PC-9 (cell line): ENCODE measurements around the gene DAAM1. TPM values are rescaled to one million over a fixed set of nuclear protein-coding genes. Genes with fewer than 3 reads are reported as not detected.
A peak's percentile ranks its signal among the peaks of the same experiment; 100 is the strongest.

Experiments
- BruUV-seq: library from RNA; stranded (reverse); fragments of 400-500 nt; replicated peaks from 2 replicates; lab custom pipeline; 2021; lab: Mats Ljungman, UMichigan
- CTCF ChIA-PET: fragments of 300-600 bp; sonication (Branson Sonifier 250); formaldehyde crosslinking; loops from one replicate; lab custom pipeline; 2022; ENCODE audit warnings: antibody characterized with exemption; lab: Charles Lee
- POLR2A ChIA-PET: fragments of 300-600 bp; sonication (Branson Sonifier 250); formaldehyde crosslinking; loops from one replicate; lab custom pipeline; 2022; ENCODE audit warnings: antibody characterized with exemption; ENCODE audit not compliant: unreplicated experiment; lab: Charles Lee
- DNase-seq, 2 experiments: peaks; one replicate each; pipeline versions ENCODE4 v3.0.0 to v3.0.0-alpha.2; 2015 to 2022; ENCODE audit warnings: mixed read lengths in 1 of 2
- H2AFZ ChIP-seq: fragments of 200-600 bp; sonication (generic); 2 replicates; pipeline ENCODE4 v1.8.1; 2017; ENCODE audit warnings: antibody characterized with exemption
- H3F3A ChIP-seq: fragments of 200-600 bp; sonication (generic); 2 replicates; pipeline ENCODE4 v1.8.1; 2017; ENCODE audit warnings: antibody characterized with exemption, mild to moderate bottlenecking, low read depth; ENCODE audit not compliant: insufficient read depth
- H3K27ac ChIP-seq: fragments of 200-600 bp; sonication (generic); 2 replicates; pipeline ENCODE4 v1.6.1; 2016; ENCODE audit warnings: mixed run types
- H3K27me3 ChIP-seq: fragments of 200-600 bp; sonication (generic); 2 replicates; pipeline ENCODE4 v1.6.1; 2016; ENCODE audit warnings: low read depth, mixed run types; ENCODE audit not compliant: insufficient read depth
- H3K36me3 ChIP-seq: fragments of 200-600 bp; sonication (generic); 2 replicates; pipeline ENCODE4 v1.6.1; 2016; ENCODE audit warnings: low read depth, mixed run types
- H3K4me1 ChIP-seq: fragments of 200-600 bp; sonication (generic); replicated peaks from 2 replicates; pipeline ENCODE4 v1.6.1; 2016; ENCODE audit warnings: mixed run types; ENCODE audit not compliant: insufficient read depth
- H3K4me2 ChIP-seq: fragments of 200-600 bp; sonication (generic); 2 replicates; pipeline ENCODE4 v1.6.1; 2017; ENCODE audit warnings: mixed run types
- H3K4me3 ChIP-seq: fragments of 200-600 bp; sonication (generic); 2 replicates; pipeline ENCODE4 v1.6.1; 2016; ENCODE audit warnings: mixed run types
- H3K79me2 ChIP-seq: fragments of 200-600 bp; sonication (generic); 2 replicates; pipeline ENCODE4 v1.6.1; 2017; ENCODE audit warnings: low read depth, mixed run types
- H3K9me2 ChIP-seq: fragments of 200-600 bp; sonication (generic); 2 replicates; pipeline ENCODE4 v1.8.1; 2017; ENCODE audit warnings: mild to moderate bottlenecking; ENCODE audit not compliant: insufficient read depth
- H3K9me3 ChIP-seq: fragments of 200-600 bp; sonication (generic); 2 replicates; pipeline ENCODE4 v1.8.1; 2016; ENCODE audit warnings: low read depth; ENCODE audit not compliant: insufficient read depth
- H4K20me1 ChIP-seq: fragments of 200-600 bp; sonication (generic); 2 replicates; pipeline ENCODE4 v1.8.1; 2017; ENCODE audit not compliant: insufficient read depth
- EZH2 ChIP-seq: fragments of 200-600 bp; sonication (generic); IDR thresholded peaks from 2 replicates; pipeline ENCODE4 v1.8.0; 2017; ENCODE audit warnings: antibody characterized with exemption, low read depth
- intact Hi-C: fragments of 100-400 bp; cut with micrococcal nuclease; formaldehyde crosslinking; loops from one replicate; pipeline ENCODE4 v1.10.0; 2022; ENCODE audit not compliant: unreplicated experiment
- total RNA-seq: library from RNA; stranded (reverse); gene quantifications from 2 replicates; pipeline ENCODE4 v1.2.3, GENCODE V29; 2021
- TF ChIP-seq, protein P1 (sequence below): fragments of 200-600 bp; sonication (generic); conservative IDR thresholded peaks from 2 replicates; pipeline ENCODE4 v1.6.1; 2017; ENCODE audit warnings: mixed run types, antibody characterized with exemption, mild to moderate bottlenecking, moderate library complexity

DAAM1 gene
- total RNA-seq, 1 experiment from 2014 or later: 70.7 TPM

DNA sequence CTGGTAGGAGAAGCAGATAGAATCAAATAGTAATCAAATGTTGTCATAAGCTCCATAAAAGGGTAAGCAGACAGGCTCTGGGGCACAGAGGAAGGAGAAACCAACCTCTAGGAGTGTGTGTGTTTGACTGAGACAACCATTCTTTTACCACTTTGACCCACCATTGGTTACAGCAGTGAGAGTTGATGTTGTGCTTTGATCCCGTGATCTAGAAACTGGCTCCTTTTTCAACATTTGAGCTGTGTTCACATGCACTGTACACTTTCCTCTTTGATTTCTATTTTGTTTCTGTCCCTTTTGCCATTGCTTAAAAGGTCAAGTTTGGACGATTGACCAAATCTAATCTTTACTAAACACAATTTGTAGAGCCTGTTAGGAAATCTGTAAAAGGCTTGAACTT is 108.0 kb downstream of the DAAM1 start:
- H3K4me2 ChIP-seq: no peak overlapping the region
- no peaks in the 10 kb centered on the region for H3K79me2 ChIP-seq
- BruUV-seq: no TSS peak
- no peak for TF ChIP-seq EZH2
- TF ChIP-seq, protein P1, sequence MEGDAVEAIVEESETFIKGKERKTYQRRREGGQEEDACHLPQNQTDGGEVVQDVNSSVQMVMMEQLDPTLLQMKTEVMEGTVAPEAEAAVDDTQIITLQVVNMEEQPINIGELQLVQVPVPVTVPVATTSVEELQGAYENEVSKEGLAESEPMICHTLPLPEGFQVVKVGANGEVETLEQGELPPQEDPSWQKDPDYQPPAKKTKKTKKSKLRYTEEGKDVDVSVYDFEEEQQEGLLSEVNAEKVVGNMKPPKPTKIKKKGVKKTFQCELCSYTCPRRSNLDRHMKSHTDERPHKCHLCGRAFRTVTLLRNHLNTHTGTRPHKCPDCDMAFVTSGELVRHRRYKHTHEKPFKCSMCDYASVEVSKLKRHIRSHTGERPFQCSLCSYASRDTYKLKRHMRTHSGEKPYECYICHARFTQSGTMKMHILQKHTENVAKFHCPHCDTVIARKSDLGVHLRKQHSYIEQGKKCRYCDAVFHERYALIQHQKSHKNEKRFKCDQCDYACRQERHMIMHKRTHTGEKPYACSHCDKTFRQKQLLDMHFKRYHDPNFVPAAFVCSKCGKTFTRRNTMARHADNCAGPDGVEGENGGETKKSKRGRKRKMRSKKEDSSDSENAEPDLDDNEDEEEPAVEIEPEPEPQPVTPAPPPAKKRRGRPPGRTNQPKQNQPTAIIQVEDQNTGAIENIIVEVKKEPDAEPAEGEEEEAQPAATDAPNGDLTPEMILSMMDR: no peak
- no peaks in the 10 kb centered on the region for H3K27me3 ChIP-seq
- H2AFZ ChIP-seq: no peak overlapping the region
- H3K4me1 ChIP-seq: peaks cover 10% of the 10 kb centered on the region; the same call in 1 of the 2 replicates
- H3K27ac ChIP-seq: no peak overlapping the region
- DNase-seq: no peak
- no peaks in the 10 kb centered on the region for H4K20me1 ChIP-seq
- H3K36me3 ChIP-seq: peaks cover 4% of the 10 kb centered on the region; the same call in 1 of the 2 replicates
- H3K9me3 ChIP-seq: no peaks in the 10 kb centered on the region
- ChIA-PET CTCF (interaction anchor here (0.6 kb wide), 1 partner anchor 209 kb away, joined by 4 read pairs; no protein-coding TSS in a partner anchor), POLR2A (no interaction called here)
- no peaks in the 10 kb centered on the region for H3K9me2 ChIP-seq
- no peak overlapping the region for H3K4me3 ChIP-seq
- intact Hi-C loops: no loop called here
- H3F3A ChIP-seq: no peaks in the 10 kb centered on the region

DNA sequence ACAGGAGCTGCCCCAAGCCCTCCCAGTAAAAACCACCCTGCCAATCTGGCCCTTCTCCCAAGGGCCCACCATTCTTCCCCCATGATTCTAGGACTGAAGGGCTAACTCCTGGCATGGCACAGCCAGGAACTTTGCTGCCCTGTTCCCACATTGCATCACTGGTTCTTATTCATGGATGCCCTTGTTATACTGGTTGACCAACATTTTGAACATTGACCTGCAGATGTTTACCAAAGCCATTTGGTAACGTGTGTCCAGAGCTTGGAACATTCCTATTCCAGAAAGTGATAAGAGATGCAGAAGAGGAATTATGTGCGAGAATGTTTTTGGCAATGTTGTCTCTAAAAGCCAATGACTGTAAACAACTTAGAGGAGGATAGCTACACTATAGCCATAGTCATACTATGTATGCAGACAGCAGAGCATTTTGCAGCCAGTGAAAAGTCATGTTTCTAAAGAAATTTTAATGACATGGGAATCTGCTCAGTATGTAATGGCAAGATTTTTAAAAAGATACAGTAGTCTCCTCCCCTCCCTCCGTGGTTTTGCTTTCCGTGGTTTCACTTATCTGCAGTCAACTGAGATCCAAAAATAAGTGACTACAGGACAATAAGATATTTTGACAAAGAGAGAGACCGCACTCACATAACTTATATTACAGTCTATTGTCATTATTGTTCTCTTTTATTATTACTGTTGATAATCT is 108.8 kb downstream of the DAAM1 start:
- Histone ChIP-seq H4K20me1 (no peaks in the 10 kb centered on the region), H3F3A (no peaks in the 10 kb centered on the region), H3K9me3 (no peaks in the 10 kb centered on the region), H3K4me1 (peaks cover 10% of the 10 kb centered on the region; the same call in 1 of the 2 replicates), H3K4me2 (no peak overlapping the region), H3K36me3 (peaks cover 3% of the 10 kb centered on the region; the same call in 1 of the 2 replicates), H3K79me2 (no peaks in the 10 kb centered on the region), H3K27me3 (no peaks in the 10 kb centered on the region), H3K9me2 (no peaks in the 10 kb centered on the region), H3K4me3 (no peak overlapping the region), H2AFZ (no peak overlapping the region), H3K27ac (no peak overlapping the region)
- TF ChIP-seq EZH2: no peak
- TF ChIP-seq, protein P1: no peak
- BruUV-seq: no TSS peak
- intact Hi-C loops: no loop called here
- ChIA-PET CTCF (no interaction called here), POLR2A (no interaction called here)
- peak in 1 of 2 experiments; percentile 58 for DNase-seq

DNA sequence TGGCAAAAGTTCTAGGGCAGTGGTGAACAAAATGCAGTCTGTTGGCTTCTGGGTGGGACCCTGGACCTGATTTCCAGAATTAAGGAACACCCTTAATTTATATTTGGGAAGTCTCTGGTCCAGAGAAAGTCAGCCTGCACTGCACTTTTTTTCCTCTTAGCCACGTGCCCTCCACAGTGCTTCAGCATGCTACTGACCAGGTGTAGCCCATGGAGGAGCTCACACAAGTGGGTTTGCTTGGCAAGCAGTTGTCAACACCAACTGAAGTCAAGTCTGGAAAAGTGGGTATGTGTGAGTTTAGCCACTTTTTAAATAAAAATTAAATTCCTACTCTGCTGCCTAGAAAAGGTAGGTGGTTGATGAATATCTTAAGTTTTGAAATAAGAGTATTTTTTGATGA is 111.3 kb downstream of the DAAM1 start:
- no peaks in the 10 kb centered on the region for H3K9me2 ChIP-seq
- DNase-seq: no peak
- peaks cover 3% of the 10 kb centered on the region; the same call in 1 of the 2 replicates for H3K36me3 ChIP-seq
- H3K27me3 ChIP-seq: no peaks in the 10 kb centered on the region
- CTCF ChIA-PET: no interaction called here
- H3F3A ChIP-seq: no peaks in the 10 kb centered on the region
- no peak overlapping the region for H3K4me3 ChIP-seq
- no peak overlapping the region for H3K27ac ChIP-seq
- POLR2A ChIA-PET: no interaction called here
- H3K4me1 ChIP-seq: peaks cover 3% of the 10 kb centered on the region; the same call in 1 of the 2 replicates
- no peak overlapping the region for H2AFZ ChIP-seq
- no peaks in the 10 kb centered on the region for H4K20me1 ChIP-seq
- H3K79me2 ChIP-seq: 0 out of 2 replicates have a peak, but pooled peaks cover 2% of the 10 kb centered on the region
- TF ChIP-seq EZH2: no peak
- TF ChIP-seq, protein P1: no peak
- no peak overlapping the region for H3K4me2 ChIP-seq
- no peaks in the 10 kb centered on the region for H3K9me3 ChIP-seq
- no TSS peak for BruUV-seq
- intact Hi-C loops: no loop called here
